ENCODE data around the gene ASF1A. TPM values are rescaled to one million over a fixed set of nuclear protein-coding genes. Genes with fewer than 3 reads are reported as not detected.

The ASF1A gene
- total and polyA plus RNA-seq, 10 of the 15 experiments (the other 5 are each of a cell fraction or from before 2014, with no cell fraction given), result 23.7 to 103 (median 31.5) TPM

DNA sequence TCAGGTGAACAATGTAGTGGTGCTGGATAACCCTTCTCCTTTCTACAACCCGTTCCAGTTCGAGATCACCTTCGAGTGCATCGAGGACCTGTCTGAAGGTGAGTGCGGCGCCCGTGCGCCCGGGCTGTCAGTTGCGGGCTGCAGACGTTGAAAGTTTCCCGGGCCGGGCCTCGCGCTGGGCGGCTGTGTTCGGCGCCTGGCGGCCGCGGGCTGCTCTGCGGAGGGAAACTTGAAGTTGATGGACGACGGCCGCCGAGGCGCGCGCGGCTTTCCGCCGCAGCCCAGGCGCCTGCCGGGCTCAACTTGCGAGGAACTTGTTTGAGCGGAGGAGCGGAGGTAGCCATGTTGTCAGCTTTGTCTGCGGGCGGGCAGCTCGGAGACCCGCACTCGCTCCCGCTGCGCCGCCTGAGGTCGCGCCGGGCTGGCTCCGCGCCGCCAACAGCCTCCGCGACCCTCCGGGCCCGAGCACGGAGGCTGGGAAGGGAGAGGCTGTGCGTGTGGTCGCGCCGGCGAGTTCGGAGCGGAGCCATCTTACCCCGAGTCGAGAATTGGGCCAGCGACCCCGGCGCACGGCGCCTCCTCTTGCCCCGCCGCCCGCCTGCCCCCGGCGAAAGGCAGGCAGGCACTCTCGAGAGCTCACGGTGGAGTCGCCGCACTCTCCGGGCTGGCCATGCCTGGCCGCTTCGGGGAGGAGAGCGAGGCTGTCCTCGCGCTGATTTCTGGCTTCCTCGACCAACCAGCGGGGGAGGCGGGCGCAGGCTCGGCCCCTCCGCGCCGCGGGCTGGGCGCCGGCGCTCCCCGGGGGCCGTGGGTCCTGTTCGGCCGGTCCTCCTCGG is 691 bp downstream of the ASF1A start (continued):
- TF ChIP-seq POLR2A (IDR thresholded peaks at IDR 0.05; ENCODE audit: low read depth, low read length), result peak; percentile 85
- no peak for TF ChIP-seq FOS (IDR thresholded peaks at IDR 0.05; ENCODE audit: borderline replicate concordance, extremely low read depth, insufficient read length)
- no peak for TF ChIP-seq NR2C2 (IDR thresholded peaks at IDR 0.05; ENCODE audit: borderline replicate concordance, control insufficient read depth, insufficient read length, low read depth)
- TF ChIP-seq IKZF1 (conservative IDR thresholded peaks at IDR 0.05), result peak; percentile 54
- TF ChIP-seq RB1 (IDR thresholded peaks at IDR 0.05; ENCODE audit: borderline replicate concordance), result peak; percentile 52; the same call in 1 of the 2 replicates
- TF ChIP-seq ATF7 (IDR thresholded peaks at IDR 0.05; ENCODE audit: low read depth), result no peak
- TF ChIP-seq, protein P1, sequence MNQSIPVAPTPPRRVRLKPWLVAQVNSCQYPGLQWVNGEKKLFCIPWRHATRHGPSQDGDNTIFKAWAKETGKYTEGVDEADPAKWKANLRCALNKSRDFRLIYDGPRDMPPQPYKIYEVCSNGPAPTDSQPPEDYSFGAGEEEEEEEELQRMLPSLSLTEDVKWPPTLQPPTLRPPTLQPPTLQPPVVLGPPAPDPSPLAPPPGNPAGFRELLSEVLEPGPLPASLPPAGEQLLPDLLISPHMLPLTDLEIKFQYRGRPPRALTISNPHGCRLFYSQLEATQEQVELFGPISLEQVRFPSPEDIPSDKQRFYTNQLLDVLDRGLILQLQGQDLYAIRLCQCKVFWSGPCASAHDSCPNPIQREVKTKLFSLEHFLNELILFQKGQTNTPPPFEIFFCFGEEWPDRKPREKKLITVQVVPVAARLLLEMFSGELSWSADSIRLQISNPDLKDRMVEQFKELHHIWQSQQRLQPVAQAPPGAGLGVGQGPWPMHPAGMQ (IDR thresholded peaks at IDR 0.05; ENCODE audit: borderline replicate concordance), result no peak
- no peak for TF ChIP-seq JUND (IDR thresholded peaks at IDR 0.05; ENCODE audit: low read depth, low read length)
- no peak for TF ChIP-seq NFIC (IDR thresholded peaks at IDR 0.05; ENCODE audit: low read depth, low read length)
- TF ChIP-seq NFYB (IDR thresholded peaks at IDR 0.05; ENCODE audit: insufficient read depth, low read depth, low read length), result peak; percentile 63; the same call in 1 of the 2 replicates
- no peak for TF ChIP-seq GABPA (IDR thresholded peaks at IDR 0.05; ENCODE audit: low read depth)
- TF ChIP-seq SMC3 (IDR thresholded peaks at IDR 0.05; ENCODE audit: borderline replicate concordance, low read length), result no peak
- TF ChIP-seq MEF2B (IDR thresholded peaks at IDR 0.05; ENCODE audit: partially characterized antibody, poor library complexity, severe bottlenecking), result no peak
- 0 out of 2 replicates have a peak, but pooled peaks have one; percentile 21 for TF ChIP-seq NR2F1 (conservative IDR thresholded peaks at IDR 0.05)
- TF ChIP-seq, protein P2, sequence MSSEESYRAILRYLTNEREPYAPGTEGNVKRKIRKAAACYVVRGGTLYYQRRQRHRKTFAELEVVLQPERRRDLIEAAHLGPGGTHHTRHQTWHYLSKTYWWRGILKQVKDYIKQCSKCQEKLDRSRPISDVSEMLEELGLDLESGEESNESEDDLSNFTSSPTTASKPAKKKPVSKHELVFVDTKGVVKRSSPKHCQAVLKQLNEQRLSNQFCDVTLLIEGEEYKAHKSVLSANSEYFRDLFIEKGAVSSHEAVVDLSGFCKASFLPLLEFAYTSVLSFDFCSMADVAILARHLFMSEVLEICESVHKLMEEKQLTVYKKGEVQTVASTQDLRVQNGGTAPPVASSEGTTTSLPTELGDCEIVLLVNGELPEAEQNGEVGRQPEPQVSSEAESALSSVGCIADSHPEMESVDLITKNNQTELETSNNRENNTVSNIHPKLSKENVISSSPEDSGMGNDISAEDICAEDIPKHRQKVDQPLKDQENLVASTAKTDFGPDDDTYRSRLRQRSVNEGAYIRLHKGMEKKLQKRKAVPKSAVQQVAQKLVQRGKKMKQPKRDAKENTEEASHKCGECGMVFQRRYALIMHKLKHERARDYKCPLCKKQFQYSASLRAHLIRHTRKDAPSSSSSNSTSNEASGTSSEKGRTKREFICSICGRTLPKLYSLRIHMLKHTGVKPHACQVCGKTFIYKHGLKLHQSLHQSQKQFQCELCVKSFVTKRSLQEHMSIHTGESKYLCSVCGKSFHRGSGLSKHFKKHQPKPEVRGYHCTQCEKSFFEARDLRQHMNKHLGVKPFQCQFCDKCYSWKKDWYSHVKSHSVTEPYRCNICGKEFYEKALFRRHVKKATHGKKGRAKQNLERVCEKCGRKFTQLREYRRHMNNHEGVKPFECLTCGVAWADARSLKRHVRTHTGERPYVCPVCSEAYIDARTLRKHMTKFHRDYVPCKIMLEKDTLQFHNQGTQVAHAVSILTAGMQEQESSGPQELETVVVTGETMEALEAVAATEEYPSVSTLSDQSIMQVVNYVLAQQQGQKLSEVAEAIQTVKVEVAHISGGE (CRISPR knock-in tag; IDR thresholded peaks at IDR 0.05), result no peak
- TF ChIP-seq CHD1 (IDR thresholded peaks at IDR 0.05; ENCODE audit: low read depth, low read length), result no peak
- TF ChIP-seq DPF2 (IDR thresholded peaks at IDR 0.05), result peak; percentile 82
- TF ChIP-seq, protein P3, sequence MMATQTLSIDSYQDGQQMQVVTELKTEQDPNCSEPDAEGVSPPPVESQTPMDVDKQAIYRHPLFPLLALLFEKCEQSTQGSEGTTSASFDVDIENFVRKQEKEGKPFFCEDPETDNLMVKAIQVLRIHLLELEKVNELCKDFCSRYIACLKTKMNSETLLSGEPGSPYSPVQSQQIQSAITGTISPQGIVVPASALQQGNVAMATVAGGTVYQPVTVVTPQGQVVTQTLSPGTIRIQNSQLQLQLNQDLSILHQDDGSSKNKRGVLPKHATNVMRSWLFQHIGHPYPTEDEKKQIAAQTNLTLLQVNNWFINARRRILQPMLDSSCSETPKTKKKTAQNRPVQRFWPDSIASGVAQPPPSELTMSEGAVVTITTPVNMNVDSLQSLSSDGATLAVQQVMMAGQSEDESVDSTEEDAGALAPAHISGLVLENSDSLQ (IDR thresholded peaks at IDR 0.05), result peak; percentile 78
- TF ChIP-seq, protein P4, sequence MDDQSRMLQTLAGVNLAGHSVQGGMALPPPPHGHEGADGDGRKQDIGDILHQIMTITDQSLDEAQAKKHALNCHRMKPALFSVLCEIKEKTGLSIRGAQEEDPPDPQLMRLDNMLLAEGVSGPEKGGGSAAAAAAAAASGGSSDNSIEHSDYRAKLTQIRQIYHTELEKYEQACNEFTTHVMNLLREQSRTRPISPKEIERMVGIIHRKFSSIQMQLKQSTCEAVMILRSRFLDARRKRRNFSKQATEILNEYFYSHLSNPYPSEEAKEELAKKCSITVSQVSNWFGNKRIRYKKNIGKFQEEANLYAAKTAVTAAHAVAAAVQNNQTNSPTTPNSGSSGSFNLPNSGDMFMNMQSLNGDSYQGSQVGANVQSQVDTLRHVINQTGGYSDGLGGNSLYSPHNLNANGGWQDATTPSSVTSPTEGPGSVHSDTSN (IDR thresholded peaks at IDR 0.05; ENCODE audit: insufficient replicate concordance, low read depth, low read length), result peak; percentile 72
- TF ChIP-seq ZSCAN29 (IDR thresholded peaks at IDR 0.05), result no peak
- TF ChIP-seq CEBPB (IDR thresholded peaks at IDR 0.05; ENCODE audit: borderline replicate concordance in 1 of 2, low read depth in 2 of 2, low read length in 2 of 2), result no peak
- no peak for TF ChIP-seq ZNF274 (IDR thresholded peaks at IDR 0.05; ENCODE audit: insufficient read depth, insufficient read length)
- peak; percentile 53 for TF ChIP-seq BACH1 (IDR thresholded peaks at IDR 0.05; ENCODE audit: borderline replicate concordance)
- TF ChIP-seq TAF1 (IDR thresholded peaks at IDR 0.05; ENCODE audit: borderline replicate concordance, low read depth, low read length), result peak; percentile 79; the same call in 1 of the 2 replicates

Measured in GM12878 (cell line).